HEK293 (cell line): ENCODE results near the gene SETD1A.

Experiments used
- BCL11A ChIP-seq: fragments of 450-650 bp; formaldehyde crosslinking; IDR thresholded peaks from 2 replicates; pipeline ENCODE4 v1.5.1; 2016; ENCODE audit warnings: low read depth, missing biosample characterization, missing genetic modification characterization
- GLIS1 ChIP-seq: fragments of 450-650 bp; formaldehyde crosslinking; IDR thresholded peaks from 2 replicates; pipeline ENCODE4 v1.5.1; 2016; ENCODE audit warnings: missing biosample characterization, missing genetic modification characterization
- SP2 ChIP-seq: fragments of 450-650 bp; formaldehyde crosslinking; IDR thresholded peaks from 2 replicates; pipeline ENCODE4 v1.5.1; 2016; ENCODE audit warnings: missing biosample characterization, missing genetic modification characterization
- ZNF37A ChIP-seq: fragments of 450-650 bp; IDR thresholded peaks from 2 replicates; pipeline ENCODE4 v1.5.1; 2018; ENCODE audit warnings: missing biosample characterization, missing genetic modification characterization
- ZNF549 ChIP-seq: fragments of 450-650 bp; IDR thresholded peaks from 2 replicates; pipeline ENCODE4 v1.5.1; 2018; ENCODE audit warnings: missing biosample characterization, missing genetic modification characterization, mild to moderate bottlenecking, inconsistent platforms, moderate library complexity
- ZNF623 ChIP-seq: fragments of 450-650 bp; formaldehyde crosslinking; IDR thresholded peaks from 2 replicates; pipeline ENCODE4 v1.5.1; 2016; ENCODE audit warnings: missing biosample characterization, missing genetic modification characterization
- ZNF658 ChIP-seq: fragments of 450-650 bp; formaldehyde crosslinking; IDR thresholded peaks from 2 replicates; pipeline ENCODE4; 2016; ENCODE audit warnings: missing biosample characterization, missing genetic modification characterization
- ZNF776 ChIP-seq: fragments of 450-650 bp; formaldehyde crosslinking; IDR thresholded peaks from 2 replicates; pipeline ENCODE4 v1.5.0; 2017; ENCODE audit warnings: missing biosample characterization, missing genetic modification characterization, borderline replicate concordance
- TF ChIP-seq, protein P1 (sequence below): fragments of 450-650 bp; formaldehyde crosslinking; IDR thresholded peaks from 2 replicates; pipeline ENCODE4 v1.5.1; 2016; ENCODE audit warnings: missing biosample characterization, missing genetic modification characterization
- TF ChIP-seq, protein P2 (sequence below): fragments of 450-650 bp; formaldehyde crosslinking; conservative IDR thresholded peaks from 2 replicates; pipeline ENCODE4 v1.5.1; 2016; ENCODE audit warnings: low read depth, missing biosample characterization, missing genetic modification characterization
- TF ChIP-seq, protein P3 (sequence below): fragments of 450-650 bp; formaldehyde crosslinking; IDR thresholded peaks from 2 replicates; pipeline ENCODE4 v1.5.1; 2016; ENCODE audit warnings: missing biosample characterization, missing genetic modification characterization
- TF ChIP-seq, protein P4 (sequence below): fragments of 450-650 bp; formaldehyde crosslinking; IDR thresholded peaks from 2 replicates; pipeline ENCODE4 v1.5.1; 2017; ENCODE audit warnings: missing biosample characterization, missing genetic modification characterization

DNA sequence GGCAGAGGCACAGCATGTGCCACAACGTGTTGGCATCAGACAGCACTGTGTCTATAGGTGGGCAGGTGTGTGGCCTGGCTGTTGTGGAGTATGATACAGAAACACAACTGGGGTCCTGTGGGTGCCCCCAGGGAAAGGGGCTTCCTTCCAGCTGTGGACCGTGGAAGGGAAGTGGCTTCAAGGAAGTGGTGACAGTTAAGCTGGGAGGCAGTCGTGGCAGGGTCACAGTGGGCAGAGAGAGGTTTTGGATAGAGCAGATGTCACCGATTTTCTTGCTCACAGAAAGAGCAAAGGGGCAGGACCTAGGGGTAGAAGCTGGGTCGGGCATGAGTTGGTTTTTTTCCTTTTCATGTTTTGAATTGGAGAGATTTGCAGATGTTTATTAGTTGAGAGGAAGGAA, 19.9 kb upstream of the SETD1A start:
- TF ChIP-seq, protein P1, sequence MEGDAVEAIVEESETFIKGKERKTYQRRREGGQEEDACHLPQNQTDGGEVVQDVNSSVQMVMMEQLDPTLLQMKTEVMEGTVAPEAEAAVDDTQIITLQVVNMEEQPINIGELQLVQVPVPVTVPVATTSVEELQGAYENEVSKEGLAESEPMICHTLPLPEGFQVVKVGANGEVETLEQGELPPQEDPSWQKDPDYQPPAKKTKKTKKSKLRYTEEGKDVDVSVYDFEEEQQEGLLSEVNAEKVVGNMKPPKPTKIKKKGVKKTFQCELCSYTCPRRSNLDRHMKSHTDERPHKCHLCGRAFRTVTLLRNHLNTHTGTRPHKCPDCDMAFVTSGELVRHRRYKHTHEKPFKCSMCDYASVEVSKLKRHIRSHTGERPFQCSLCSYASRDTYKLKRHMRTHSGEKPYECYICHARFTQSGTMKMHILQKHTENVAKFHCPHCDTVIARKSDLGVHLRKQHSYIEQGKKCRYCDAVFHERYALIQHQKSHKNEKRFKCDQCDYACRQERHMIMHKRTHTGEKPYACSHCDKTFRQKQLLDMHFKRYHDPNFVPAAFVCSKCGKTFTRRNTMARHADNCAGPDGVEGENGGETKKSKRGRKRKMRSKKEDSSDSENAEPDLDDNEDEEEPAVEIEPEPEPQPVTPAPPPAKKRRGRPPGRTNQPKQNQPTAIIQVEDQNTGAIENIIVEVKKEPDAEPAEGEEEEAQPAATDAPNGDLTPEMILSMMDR (tag by site-specific recombination) = no peak
- no peak for TF ChIP-seq GLIS1 (tag by site-specific recombination)
- TF ChIP-seq ZNF549 (tag by site-specific recombination) = no peak
- no peak for TF ChIP-seq ZNF623 (tag by site-specific recombination)
- TF ChIP-seq, protein P2, sequence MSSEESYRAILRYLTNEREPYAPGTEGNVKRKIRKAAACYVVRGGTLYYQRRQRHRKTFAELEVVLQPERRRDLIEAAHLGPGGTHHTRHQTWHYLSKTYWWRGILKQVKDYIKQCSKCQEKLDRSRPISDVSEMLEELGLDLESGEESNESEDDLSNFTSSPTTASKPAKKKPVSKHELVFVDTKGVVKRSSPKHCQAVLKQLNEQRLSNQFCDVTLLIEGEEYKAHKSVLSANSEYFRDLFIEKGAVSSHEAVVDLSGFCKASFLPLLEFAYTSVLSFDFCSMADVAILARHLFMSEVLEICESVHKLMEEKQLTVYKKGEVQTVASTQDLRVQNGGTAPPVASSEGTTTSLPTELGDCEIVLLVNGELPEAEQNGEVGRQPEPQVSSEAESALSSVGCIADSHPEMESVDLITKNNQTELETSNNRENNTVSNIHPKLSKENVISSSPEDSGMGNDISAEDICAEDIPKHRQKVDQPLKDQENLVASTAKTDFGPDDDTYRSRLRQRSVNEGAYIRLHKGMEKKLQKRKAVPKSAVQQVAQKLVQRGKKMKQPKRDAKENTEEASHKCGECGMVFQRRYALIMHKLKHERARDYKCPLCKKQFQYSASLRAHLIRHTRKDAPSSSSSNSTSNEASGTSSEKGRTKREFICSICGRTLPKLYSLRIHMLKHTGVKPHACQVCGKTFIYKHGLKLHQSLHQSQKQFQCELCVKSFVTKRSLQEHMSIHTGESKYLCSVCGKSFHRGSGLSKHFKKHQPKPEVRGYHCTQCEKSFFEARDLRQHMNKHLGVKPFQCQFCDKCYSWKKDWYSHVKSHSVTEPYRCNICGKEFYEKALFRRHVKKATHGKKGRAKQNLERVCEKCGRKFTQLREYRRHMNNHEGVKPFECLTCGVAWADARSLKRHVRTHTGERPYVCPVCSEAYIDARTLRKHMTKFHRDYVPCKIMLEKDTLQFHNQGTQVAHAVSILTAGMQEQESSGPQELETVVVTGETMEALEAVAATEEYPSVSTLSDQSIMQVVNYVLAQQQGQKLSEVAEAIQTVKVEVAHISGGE = no peak
- TF ChIP-seq SP2 (tag by site-specific recombination) = no peak
- TF ChIP-seq, protein P3, sequence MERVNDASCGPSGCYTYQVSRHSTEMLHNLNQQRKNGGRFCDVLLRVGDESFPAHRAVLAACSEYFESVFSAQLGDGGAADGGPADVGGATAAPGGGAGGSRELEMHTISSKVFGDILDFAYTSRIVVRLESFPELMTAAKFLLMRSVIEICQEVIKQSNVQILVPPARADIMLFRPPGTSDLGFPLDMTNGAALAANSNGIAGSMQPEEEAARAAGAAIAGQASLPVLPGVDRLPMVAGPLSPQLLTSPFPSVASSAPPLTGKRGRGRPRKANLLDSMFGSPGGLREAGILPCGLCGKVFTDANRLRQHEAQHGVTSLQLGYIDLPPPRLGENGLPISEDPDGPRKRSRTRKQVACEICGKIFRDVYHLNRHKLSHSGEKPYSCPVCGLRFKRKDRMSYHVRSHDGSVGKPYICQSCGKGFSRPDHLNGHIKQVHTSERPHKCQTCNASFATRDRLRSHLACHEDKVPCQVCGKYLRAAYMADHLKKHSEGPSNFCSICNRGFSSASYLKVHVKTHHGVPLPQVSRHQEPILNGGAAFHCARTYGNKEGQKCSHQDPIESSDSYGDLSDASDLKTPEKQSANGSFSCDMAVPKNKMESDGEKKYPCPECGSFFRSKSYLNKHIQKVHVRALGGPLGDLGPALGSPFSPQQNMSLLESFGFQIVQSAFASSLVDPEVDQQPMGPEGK (tag by site-specific recombination) = no peak
- no peak for TF ChIP-seq ZNF37A (tag by site-specific recombination)
- no peak for TF ChIP-seq ZNF658 (tag by site-specific recombination)
- TF ChIP-seq, protein P4, sequence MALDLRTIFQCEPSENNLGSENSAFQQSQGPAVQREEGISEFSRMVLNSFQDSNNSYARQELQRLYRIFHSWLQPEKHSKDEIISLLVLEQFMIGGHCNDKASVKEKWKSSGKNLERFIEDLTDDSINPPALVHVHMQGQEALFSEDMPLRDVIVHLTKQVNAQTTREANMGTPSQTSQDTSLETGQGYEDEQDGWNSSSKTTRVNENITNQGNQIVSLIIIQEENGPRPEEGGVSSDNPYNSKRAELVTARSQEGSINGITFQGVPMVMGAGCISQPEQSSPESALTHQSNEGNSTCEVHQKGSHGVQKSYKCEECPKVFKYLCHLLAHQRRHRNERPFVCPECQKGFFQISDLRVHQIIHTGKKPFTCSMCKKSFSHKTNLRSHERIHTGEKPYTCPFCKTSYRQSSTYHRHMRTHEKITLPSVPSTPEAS (tag by site-specific recombination) = no peak
- TF ChIP-seq BCL11A (tag by site-specific recombination) = no peak
- no peak for TF ChIP-seq ZNF776 (tag by site-specific recombination)
